ENCODE data around the gene ZMIZ1.
A peak's percentile ranks its signal among the peaks of the same experiment; 100 is the strongest.
"Not testable (repeated sequence)": the region's sequence is repeated elsewhere in the genome, so short reads cannot be mapped to it uniquely, and the experiment has no call there.

ZMIZ1 gene

GRCh38 chr10:79031723-79032122, 37.0 kb upstream of the ZMIZ1 start:
- DNase-seq (ENCODE audit: low spot score): no peak

GRCh38 chr10:79034271-79034876, 34.4 kb upstream of the ZMIZ1 start:
- DNase-seq (ENCODE audit: low spot score): no peak

- not testable (repeated sequence) for DNase-seq (ENCODE audit: low spot score)
These were observed 32.4 kb upstream of the ZMIZ1 start for GRCh38 chr10:79036416-79036815.

GRCh38 chr10:79038104-79038840, 30.5 kb upstream of the ZMIZ1 start:
- DNase-seq (ENCODE audit: low spot score): no peak

GRCh38 chr10:79038841-79039201, 29.9 kb upstream of the ZMIZ1 start:
- no peak for DNase-seq (ENCODE audit: low spot score)

- DNase-seq (ENCODE audit: low spot score): no peak
These were observed 25.9 kb upstream of the ZMIZ1 start for GRCh38 chr10:79042639-79043411.

- no peak for DNase-seq (ENCODE audit: low spot score)
These were observed 24.6 kb upstream of the ZMIZ1 start for GRCh38 chr10:79044036-79044632.

GRCh38 chr10:79044846-79045245, 23.9 kb upstream of the ZMIZ1 start:
- no peak for DNase-seq (ENCODE audit: low spot score)

GRCh38 chr10:79045566-79046175, 23.1 kb upstream of the ZMIZ1 start:
- DNase-seq (ENCODE audit: low spot score): no peak

GRCh38 chr10:79046326-79046725, 22.4 kb upstream of the ZMIZ1 start:
- no peak for DNase-seq (ENCODE audit: low spot score)

- DNase-seq (ENCODE audit: low spot score): no peak
These were observed 21.8 kb upstream of the ZMIZ1 start for GRCh38 chr10:79046741-79047583.

GRCh38 chr10:79047584-79047874, 21.2 kb upstream of the ZMIZ1 start:
- DNase-seq (ENCODE audit: low spot score): no peak

GRCh38 chr10:79047875-79048638, 20.7 kb upstream of the ZMIZ1 start:
- peak; percentile 82 for DNase-seq (ENCODE audit: low spot score)

- no peak for DNase-seq (ENCODE audit: low spot score)
These were observed 19.9 kb upstream of the ZMIZ1 start for GRCh38 chr10:79048639-79049550.

- no peak for DNase-seq (ENCODE audit: low spot score)
These were observed 18.6 kb upstream of the ZMIZ1 start for GRCh38 chr10:79049931-79050895.

GRCh38 chr10:79050896-79051555, 17.7 kb upstream of the ZMIZ1 start:
- no peak for DNase-seq (ENCODE audit: low spot score)

GRCh38 chr10:79051766-79052165, 17.0 kb upstream of the ZMIZ1 start:
- DNase-seq (ENCODE audit: low spot score): no peak
